ENCODE data around the gene PRDM16. TPM values are rescaled to one million over a fixed set of nuclear protein-coding genes. Genes with fewer than 3 reads are reported as not detected.

Gene PRDM16
- total RNA-seq, 2 experiments from 2014 or later: 0.05 to 0.20 TPM

GRCh38 chr1:3125546-3126368, 56.8 kb downstream of the PRDM16 start:
- H3K4me1 Mint-ChIP-seq (ENCODE audit: low read depth): no peaks in the 10 kb centered on the region
- DNase-seq: no peak
- CTCF ChIA-PET: no interaction called here
- H3K27ac Mint-ChIP-seq: no peak overlapping the region
- no peaks in the 10 kb centered on the region for H3K27me3 Mint-ChIP-seq (ENCODE audit: low read depth)
- no peak overlapping the region for H3K4me3 Mint-ChIP-seq
- intact Hi-C loops (cut with micrococcal nuclease): no loop called here
- H3K36me3 Mint-ChIP-seq (ENCODE audit: low read depth): no peaks in the 10 kb centered on the region
- no peaks in the 10 kb centered on the region for H3K9me3 Mint-ChIP-seq

- no peaks in the 10 kb centered on the region for H3K27me3 Mint-ChIP-seq (ENCODE audit: low read depth)
- no peak overlapping the region for H3K27ac Mint-ChIP-seq
- H3K36me3 Mint-ChIP-seq (ENCODE audit: low read depth): no peaks in the 10 kb centered on the region
- intact Hi-C loops (cut with micrococcal nuclease): no loop called here
- CTCF ChIA-PET: no interaction called here
- no peak for DNase-seq
- no peaks in the 10 kb centered on the region for H3K9me3 Mint-ChIP-seq
- no peaks in the 10 kb centered on the region for H3K4me1 Mint-ChIP-seq (ENCODE audit: low read depth)
- no peak overlapping the region for H3K4me3 Mint-ChIP-seq
Measured at GRCh38 chr1:3126756-3127678, 58.0 kb downstream of the PRDM16 start.

GRCh38 chr1:3127738-3128137, 58.7 kb downstream of the PRDM16 start:
- no peaks in the 10 kb centered on the region for H3K36me3 Mint-ChIP-seq (ENCODE audit: low read depth)
- intact Hi-C loops (cut with micrococcal nuclease): no loop called here
- H3K27ac Mint-ChIP-seq: no peak overlapping the region
- CTCF ChIA-PET: no interaction called here
- no peaks in the 10 kb centered on the region for H3K27me3 Mint-ChIP-seq (ENCODE audit: low read depth)
- H3K9me3 Mint-ChIP-seq: no peaks in the 10 kb centered on the region
- no peak for DNase-seq
- no peaks in the 10 kb centered on the region for H3K4me1 Mint-ChIP-seq (ENCODE audit: low read depth)
- H3K4me3 Mint-ChIP-seq: no peak overlapping the region

- H3K4me1 Mint-ChIP-seq (ENCODE audit: low read depth): no peaks in the 10 kb centered on the region
- H3K36me3 Mint-ChIP-seq (ENCODE audit: low read depth): no peaks in the 10 kb centered on the region
- H3K4me3 Mint-ChIP-seq: no peak overlapping the region
- no peaks in the 10 kb centered on the region for H3K9me3 Mint-ChIP-seq
- intact Hi-C loops (cut with micrococcal nuclease): no loop called here
- CTCF ChIA-PET: no interaction called here
- no peak overlapping the region for H3K27ac Mint-ChIP-seq
- H3K27me3 Mint-ChIP-seq (ENCODE audit: low read depth): no peaks in the 10 kb centered on the region
- DNase-seq: no peak
Measured at GRCh38 chr1:3128431-3129132, 59.6 kb downstream of the PRDM16 start.

- CTCF ChIA-PET: interaction anchor here (0.6 kb wide), 1 partner anchor 116 kb away, joined by 4 read pairs; no protein-coding TSS in a partner anchor
- Mint-ChIP-seq H3K27me3 (ENCODE audit: low read depth) (no peaks in the 10 kb centered on the region), H3K4me1 (ENCODE audit: low read depth) (no peaks in the 10 kb centered on the region), H3K27ac (no peak overlapping the region), H3K4me3 (no peak overlapping the region), H3K9me3 (no peaks in the 10 kb centered on the region), H3K36me3 (ENCODE audit: low read depth) (no peaks in the 10 kb centered on the region)
- no peak for DNase-seq
- intact Hi-C loops (cut with micrococcal nuclease): no loop called here
Measured at GRCh38 chr1:3129133-3129490, 60.1 kb downstream of the PRDM16 start.

GRCh38 chr1:3130268-3130667, 61.3 kb downstream of the PRDM16 start:
- DNase-seq: no peak
- H3K36me3 Mint-ChIP-seq (ENCODE audit: low read depth): no peaks in the 10 kb centered on the region
- no peak overlapping the region for H3K4me3 Mint-ChIP-seq
- no peaks in the 10 kb centered on the region for H3K27me3 Mint-ChIP-seq (ENCODE audit: low read depth)
- H3K9me3 Mint-ChIP-seq: no peaks in the 10 kb centered on the region
- no peaks in the 10 kb centered on the region for H3K4me1 Mint-ChIP-seq (ENCODE audit: low read depth)
- H3K27ac Mint-ChIP-seq: no peak overlapping the region
- intact Hi-C loops (cut with micrococcal nuclease): no loop called here
- CTCF ChIA-PET: no interaction called here

- no peaks in the 10 kb centered on the region for H3K36me3 Mint-ChIP-seq (ENCODE audit: low read depth)
- no peak overlapping the region for H3K4me3 Mint-ChIP-seq
- intact Hi-C loops (cut with micrococcal nuclease): no loop called here
- CTCF ChIA-PET: no interaction called here
- H3K9me3 Mint-ChIP-seq: no peaks in the 10 kb centered on the region
- no peak for DNase-seq
- no peaks in the 10 kb centered on the region for H3K4me1 Mint-ChIP-seq (ENCODE audit: low read depth)
- H3K27me3 Mint-ChIP-seq (ENCODE audit: low read depth): no peaks in the 10 kb centered on the region
- no peak overlapping the region for H3K27ac Mint-ChIP-seq
Measured at GRCh38 chr1:3132660-3133059, 63.7 kb downstream of the PRDM16 start.

GRCh38 chr1:3133686-3134085, 64.7 kb downstream of the PRDM16 start:
- Mint-ChIP-seq H3K36me3 (ENCODE audit: low read depth) (no peaks in the 10 kb centered on the region), H3K4me1 (ENCODE audit: low read depth) (no peaks in the 10 kb centered on the region), H3K4me3 (no peak overlapping the region), H3K27ac (no peak overlapping the region), H3K27me3 (ENCODE audit: low read depth) (no peaks in the 10 kb centered on the region), H3K9me3 (no peaks in the 10 kb centered on the region)
- CTCF ChIA-PET: no interaction called here
- no peak for DNase-seq
- intact Hi-C loops (cut with micrococcal nuclease): no loop called here

GRCh38 chr1:3134381-3135072, 65.5 kb downstream of the PRDM16 start:
- DNase-seq: no peak
- Mint-ChIP-seq H3K4me3 (no peak overlapping the region), H3K27me3 (ENCODE audit: low read depth) (no peaks in the 10 kb centered on the region), H3K4me1 (ENCODE audit: low read depth) (no peaks in the 10 kb centered on the region), H3K27ac (no peak overlapping the region), H3K36me3 (ENCODE audit: low read depth) (no peaks in the 10 kb centered on the region), H3K9me3 (no peaks in the 10 kb centered on the region)
- CTCF ChIA-PET: no interaction called here
- intact Hi-C loops (cut with micrococcal nuclease): no loop called here

GRCh38 chr1:3135073-3135702, 66.2 kb downstream of the PRDM16 start:
- Mint-ChIP-seq H3K4me3 (no peak overlapping the region), H3K27ac (no peak overlapping the region), H3K4me1 (ENCODE audit: low read depth) (no peaks in the 10 kb centered on the region), H3K27me3 (ENCODE audit: low read depth) (no peaks in the 10 kb centered on the region), H3K9me3 (no peaks in the 10 kb centered on the region), H3K36me3 (ENCODE audit: low read depth) (no peaks in the 10 kb centered on the region)
- DNase-seq: no peak
- intact Hi-C loops (cut with micrococcal nuclease): no loop called here
- CTCF ChIA-PET: no interaction called here

- Mint-ChIP-seq H3K27me3 (ENCODE audit: low read depth) (no peaks in the 10 kb centered on the region), H3K4me3 (no peak overlapping the region), H3K4me1 (ENCODE audit: low read depth) (no peaks in the 10 kb centered on the region), H3K36me3 (ENCODE audit: low read depth) (no peaks in the 10 kb centered on the region), H3K9me3 (no peaks in the 10 kb centered on the region), H3K27ac (no peak overlapping the region)
- intact Hi-C loops (cut with micrococcal nuclease): no loop called here
- DNase-seq: no peak
- CTCF ChIA-PET: no interaction called here
Measured at GRCh38 chr1:3135744-3136455, 66.9 kb downstream of the PRDM16 start.

Measured in activated naive CD4-positive, alpha-beta T cell treated with anti-CD3 and anti-CD28 coated beads for 36 hours (primary cell).